TTC549 (cell line): Measurements from ENCODE around the gene ZBTB17.

Source experiments
- FAIRE-seq: peaks from 2 replicates; lab custom pipeline; 2012; peaks lifted over from hg19 to GRCh38; lab: Jason Lieb, UNC

The ZBTB17 gene

DNA sequence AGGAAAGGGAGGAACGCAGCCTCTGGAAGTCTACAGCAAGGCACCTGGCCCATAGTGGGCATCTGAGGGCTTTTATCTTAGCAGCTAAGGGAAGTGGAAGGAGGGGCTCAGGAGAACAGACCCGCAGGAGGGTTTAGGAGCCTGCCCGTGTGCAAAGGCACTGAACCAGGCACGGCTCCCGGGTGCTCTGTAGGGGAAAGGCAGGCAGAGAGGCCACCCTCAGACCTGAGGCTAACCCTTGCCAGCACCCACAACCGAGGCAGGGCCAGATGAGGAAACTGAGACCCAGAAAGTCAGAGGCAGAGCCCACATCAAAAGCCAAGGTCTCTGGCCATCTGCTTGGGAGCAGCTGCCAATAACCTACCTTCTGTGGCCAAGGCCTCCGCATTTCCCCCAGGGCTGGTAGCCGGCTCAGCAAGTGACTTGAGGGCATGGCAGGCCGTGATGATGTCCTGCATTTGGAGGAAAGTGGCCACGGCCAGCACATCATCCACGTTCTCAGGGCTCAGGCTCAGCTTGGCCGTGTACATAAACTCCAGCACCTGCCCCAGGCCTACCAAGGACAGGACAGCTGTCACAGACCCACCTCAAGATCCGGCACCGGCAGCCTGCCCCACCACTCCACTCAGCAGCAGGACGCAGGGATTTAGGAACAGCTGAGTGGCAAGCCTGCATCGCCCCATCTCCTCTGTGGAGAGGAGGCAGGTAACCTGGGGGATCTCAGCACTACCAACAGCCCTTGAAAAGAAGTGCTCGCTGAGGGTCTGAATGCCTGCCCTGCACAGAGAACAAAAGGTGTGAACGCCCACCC, 29.1 kb downstream of the ZBTB17 start:
- no peak for FAIRE-seq

- no peak for FAIRE-seq
Observed at GRCh38 chr1:15945832-15946448, 30.0 kb downstream of the ZBTB17 start.

DNA sequence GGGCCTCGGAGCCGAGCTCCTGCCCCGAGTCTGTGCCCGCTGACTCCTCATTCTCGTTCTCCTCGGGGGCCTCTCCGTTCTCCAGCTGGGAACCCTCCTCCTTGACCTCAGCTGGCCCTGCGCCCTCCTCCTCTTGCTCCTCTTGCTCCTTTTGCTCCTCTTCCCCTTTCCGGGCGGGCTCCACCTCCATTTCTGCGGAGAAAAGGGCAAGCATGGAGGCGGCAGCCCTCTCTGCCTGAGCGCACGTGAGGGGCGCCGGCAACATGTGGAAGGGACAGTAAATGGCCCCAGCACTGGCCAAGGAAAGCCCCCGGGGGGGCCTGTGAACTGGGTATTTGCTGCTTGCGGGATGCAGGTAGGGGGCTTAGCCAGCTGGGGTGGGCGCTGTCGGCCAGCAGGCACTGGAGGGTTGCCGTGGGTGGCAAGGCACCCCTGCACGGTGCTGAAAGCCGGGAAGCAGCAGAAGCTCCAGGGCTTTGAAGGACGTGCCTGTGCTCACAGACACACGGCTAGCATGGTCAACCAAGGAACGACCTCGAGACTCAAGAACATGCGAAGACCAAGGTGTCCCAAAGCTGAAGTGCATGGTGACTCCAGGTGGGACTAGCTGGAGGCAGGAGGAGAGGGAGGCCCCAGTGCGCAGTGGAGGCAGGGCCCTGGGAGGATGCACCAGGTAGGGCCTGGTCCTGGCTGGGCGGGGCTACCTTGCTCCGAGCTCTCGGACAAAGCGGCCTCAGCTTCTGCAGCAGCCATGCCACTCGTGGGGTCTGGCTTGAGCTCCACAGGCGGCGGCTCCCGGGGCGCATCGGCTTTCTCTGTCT, 30.7 kb downstream of the ZBTB17 start:
- FAIRE-seq: no peak

DNA sequence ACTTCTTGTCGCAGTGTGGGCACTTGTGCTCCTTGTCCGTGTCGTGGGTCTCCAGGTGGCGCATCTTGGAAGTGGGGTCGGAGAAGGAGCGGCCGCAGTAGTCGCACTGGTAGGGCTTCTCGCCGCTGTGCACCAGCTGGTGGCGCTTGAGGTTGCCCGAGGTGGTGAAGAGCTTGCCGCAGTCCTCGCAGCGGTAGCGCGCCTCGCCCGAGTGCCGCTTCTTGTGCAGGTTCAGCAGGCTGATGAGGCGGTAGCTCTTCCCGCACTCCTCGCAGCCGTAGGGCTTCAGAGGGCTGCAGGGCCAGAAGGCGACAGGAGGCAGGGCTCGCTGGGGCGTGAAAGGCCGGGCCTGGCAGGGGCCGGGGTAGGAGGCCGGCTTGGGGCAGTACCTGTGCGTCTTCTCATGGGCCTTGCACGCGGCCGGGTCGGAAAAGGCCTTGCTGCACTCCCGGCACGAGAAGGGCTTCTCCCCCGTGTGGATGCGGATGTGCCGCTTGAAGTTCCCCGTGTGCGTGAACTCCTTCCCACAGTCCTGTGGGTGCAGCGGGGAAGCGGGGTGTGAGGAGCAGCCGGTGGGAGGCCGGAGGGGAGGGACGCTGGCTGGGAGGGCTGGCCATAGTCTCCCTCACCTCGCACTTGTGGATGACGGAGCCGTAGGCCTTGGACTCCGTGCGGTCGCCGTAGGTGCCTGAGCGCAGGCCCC, 31.4 kb downstream of the ZBTB17 start:
- FAIRE-seq: no peak

DNA sequence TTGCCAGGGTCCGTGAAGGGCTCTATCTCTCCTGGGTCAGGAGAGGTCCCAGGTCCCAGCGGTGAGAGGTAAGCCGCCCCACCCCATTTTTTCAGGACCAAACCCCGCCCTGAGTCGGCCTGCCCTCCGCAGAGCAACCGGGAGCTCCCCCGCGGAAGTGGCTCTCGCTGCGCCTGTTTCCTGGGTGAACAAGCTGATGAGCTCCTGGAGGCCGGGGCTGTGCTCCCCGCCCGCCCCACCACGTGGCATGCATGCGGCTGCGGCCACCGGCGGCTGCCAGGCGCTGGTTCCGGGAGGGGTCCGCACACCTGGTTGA, 32.0 kb downstream of the ZBTB17 start:
- no peak for FAIRE-seq

DNA sequence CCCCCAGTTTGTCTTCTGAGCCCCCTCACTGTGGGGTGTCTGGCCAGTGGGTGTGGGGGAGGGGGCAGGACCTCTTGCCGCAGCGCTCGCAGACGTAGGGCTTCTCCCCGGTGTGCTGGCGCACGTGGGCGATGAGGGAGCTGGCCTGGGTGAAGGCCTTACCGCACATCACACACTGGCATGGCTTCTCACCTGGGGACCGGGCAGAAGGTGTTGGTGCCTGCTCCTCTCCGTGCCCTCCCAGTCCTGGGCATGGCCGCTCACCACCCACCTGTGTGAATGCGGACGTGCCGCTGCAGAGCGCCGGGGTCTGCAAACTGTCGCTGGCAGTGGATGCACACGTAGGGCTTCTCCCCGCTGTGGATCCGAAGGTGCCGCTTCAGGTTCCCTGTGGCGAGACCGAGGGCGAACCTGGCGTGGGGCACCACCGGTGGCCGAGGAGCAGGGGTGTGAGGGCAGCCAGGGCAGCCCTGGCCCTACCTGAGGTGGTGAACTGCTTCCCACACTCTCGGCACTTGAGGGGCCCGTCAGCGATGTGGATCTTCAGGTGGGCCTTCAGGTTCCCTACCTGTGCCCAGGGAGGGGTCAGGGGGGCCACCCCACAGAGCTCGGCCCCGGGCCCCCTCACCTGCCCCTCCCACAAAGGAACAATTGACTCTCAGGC, 32.4 kb downstream of the ZBTB17 start:
- no peak for FAIRE-seq

DNA sequence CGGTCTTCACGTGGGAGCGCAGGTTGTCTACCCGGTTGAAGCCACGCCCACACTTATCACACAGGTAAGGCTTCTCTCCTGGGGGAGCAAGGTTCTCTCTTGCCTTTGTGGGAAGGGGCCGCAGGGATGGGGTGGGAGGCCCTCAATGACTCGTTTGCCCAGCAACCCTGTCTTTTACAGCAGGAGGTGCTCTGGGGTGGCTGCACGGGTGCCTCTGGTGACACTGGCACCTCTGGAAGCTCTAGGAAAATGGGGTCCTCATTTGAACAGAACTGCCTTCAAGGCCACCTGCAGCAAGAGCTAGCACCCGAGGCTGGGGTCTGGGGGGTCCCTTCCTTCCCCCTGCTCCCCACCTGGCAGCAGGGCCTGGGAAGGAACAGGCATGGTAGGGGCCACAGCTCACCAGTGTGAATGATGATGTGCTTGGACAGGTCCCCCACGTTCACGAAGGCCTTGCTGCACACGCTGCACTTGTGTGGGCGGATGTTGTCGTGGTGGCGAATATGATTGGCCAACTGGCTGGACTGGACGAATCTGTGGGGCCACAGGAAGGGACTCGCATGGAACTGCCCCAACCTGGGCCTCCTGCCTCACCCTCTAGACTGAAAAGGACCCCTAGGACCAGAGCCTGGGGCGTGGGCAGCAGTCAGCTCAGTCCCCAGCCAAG, 33.1 kb downstream of the ZBTB17 start:
- FAIRE-seq: no peak

DNA sequence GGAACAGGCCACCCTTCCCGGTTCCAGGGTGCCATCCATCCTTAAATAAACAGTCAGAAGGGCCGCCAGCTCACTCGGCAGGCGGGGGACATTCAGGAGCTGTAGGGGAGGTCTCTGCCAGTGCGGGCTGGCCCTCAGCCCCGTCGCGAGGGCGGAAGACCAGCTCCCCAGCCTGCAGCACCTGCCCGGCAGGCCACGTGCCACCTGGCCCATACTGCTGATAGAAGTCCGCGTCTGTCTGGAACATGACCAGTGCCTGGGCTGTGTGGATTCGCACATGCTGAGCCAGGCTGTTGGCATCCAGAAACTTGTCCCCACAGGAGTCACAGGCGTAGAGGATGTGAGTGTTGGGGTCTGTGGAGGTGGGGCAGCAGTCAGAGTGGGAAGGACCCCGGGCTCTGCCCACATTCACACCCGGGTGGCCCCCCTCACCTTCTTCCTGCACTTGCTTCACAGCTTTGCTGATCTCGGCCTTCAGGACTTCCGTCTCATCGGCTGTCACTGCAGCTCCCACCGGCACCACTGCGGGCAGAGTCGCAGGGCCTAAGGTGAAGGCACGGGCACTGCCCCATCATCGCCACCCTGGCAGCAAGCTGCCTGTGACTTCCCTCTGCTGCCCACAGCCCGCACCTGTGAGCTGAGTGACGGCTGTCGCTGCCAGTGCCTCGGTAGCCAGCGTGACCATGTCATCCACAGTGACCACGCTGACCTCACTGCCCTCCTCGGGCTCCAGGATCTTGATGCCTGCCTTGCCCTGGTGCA, 33.8 kb downstream of the ZBTB17 start:
- FAIRE-seq: no peak

DNA sequence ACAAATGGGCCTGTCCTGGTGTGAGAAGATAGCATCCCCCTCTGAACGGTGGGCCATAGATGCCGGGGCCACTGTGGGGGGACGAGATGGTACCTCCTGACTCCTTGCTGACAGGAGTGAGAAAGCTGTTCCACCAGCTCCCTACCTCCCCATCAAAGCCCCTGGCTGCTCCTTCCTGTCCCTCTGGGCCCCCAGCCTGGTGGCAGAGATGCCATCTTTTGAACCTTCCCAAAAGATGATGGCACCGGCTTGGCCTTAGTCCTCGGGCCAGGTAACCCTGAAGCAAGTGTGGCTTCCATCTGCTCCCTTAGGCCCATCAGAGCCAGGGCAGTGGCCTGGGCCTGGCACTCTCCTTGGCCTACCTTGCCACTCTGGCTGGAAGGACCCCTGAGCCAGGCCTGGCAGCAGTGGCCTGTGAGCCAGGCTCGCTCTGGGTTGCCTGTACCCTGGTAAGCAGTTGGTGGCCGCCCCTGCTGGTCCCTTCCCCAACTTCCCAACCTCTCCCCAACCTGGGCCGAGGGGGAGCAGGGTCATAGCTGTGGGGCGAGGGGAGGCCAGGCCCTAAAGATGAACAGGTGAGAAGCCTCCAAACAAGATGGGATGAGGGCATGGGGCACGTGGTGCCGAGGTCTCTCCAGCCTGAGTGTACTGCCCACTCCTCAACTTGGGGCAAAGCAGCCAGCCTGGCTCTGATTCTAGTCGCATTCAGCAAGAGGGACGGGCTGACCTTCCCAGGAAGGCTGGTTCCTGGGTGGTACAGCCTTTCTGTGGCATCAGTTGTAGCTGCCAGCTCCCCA, 34.7 kb downstream of the ZBTB17 start:
- no peak for FAIRE-seq

- no peak for FAIRE-seq
Observed at GRCh38 chr1:15940110-15941043, 35.5 kb downstream of the ZBTB17 start.

DNA sequence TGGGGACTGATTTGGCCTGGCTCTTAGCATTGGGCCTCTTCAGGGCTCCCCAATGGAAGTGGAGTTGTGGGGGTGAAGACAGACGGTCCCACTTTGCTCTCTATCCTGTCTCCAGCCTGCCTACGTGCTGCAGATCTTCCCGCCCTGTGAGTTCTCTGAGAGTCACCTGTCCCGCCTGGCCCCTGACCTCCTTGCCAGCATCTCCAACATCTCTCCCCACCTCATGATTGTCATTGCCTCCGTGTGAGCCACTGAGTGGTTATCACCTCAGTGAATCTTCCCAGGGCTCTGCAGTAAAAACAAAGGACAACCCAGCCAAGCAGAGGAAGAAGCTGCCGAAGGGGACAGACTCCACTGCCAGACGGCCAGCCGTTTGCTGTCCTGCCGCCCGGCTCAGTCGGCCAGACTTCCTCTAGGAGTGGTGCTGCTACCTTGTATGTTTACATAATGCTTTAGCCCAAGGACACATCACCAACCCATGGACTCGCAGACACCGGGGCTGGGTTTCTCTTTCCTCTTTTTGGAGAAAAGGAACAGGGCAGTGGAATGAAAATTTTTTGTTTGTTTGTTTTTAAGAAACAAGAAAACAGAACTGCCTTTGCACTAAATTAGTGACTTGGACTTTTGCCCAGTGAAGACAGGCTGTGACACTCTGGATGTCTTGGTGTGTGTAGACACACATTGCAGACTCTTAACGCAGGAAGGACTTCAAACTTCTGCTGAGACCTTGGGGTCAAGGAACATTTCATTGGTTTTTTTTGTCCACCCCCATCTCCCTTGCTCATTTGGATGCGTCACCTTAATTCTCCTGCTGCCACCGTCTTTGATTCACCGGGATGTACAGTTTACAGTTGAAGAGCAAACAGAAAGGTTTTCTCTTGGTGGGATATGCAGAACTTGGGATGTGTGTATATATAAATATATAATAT, 36.5 kb downstream of the ZBTB17 start:
- FAIRE-seq: no peak

- no peak for FAIRE-seq
Observed at GRCh38 chr1:15938628-15939161, 37.2 kb downstream of the ZBTB17 start.

- no peak for FAIRE-seq
Observed at GRCh38 chr1:15937706-15938168, 38.2 kb downstream of the ZBTB17 start.

DNA sequence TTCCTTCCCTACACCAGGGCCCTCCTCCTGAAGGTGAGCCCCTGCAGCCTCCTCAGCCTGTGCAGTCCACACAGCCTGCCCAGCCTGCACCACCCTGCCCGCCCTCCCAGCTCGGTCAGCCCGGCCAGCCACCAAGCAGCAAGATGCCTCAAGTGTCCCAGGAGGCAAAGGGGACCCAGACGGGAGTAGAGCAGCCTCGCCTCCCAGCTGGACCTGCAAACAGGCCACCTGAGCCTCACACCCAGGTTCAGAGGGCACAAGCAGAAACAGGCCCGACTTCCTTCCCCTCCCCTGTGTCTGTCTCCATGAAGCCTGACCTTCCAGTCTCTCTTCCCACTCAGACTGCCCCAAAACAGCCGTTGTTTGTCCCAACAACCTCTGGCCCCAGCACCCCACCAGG, 38.8 kb downstream of the ZBTB17 start:
- FAIRE-seq: no peak

GRCh38 chr1:15936025-15936424, 39.9 kb downstream of the ZBTB17 start:
- FAIRE-seq: no peak

GRCh38 chr1:15935056-15935950, 40.6 kb downstream of the ZBTB17 start:
- FAIRE-seq: no peak
